T follicular helper cell (primary cell): ENCODE results near the gene DYRK4.

Experiments used
- DNase-seq: peaks from one replicate; pipeline ENCODE4 v3.0.0-alpha.2; 2020; ENCODE audit warnings: low read depth

DYRK4 gene

DNA sequence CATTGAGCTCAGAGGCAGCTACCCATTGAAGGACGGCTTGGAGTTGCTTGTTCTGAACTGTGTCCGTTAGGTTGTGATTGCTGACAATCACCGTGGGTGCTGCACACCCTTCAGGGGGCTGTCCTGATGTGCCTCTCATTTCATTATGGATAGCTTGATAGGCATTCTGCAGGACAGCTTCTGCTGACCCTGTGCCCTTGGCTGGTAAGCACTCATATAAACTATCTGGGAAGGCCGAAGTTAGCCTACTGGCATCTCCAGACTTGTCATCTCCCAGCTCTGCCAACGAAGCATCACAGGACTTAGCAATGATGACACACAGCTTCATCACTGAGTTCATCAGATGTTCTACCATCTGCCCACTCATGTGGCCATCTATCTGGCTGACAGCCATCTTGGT, 64.5 kb downstream of the DYRK4 start:
- no peak for DNase-seq

DNA sequence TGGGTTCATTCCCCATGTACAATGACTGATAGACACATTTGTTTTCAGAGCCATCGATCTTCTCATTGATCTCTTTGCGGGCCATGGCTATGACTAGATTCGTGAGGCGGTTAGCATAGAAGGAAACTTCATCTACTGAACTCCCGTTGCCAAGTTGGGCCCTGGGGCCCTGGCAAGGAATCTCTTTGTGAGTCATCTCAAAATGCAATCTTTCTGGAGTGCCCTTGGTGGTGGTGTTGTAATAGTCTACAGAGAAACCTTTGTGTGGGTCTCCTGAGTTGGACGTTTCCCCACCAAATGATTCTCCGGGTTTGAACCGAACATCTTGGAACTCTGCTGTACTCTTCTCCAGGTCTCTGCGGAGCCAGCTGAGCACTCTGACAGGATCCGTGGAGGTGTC, 66.4 kb downstream of the DYRK4 start:
- no peak for DNase-seq

DNA sequence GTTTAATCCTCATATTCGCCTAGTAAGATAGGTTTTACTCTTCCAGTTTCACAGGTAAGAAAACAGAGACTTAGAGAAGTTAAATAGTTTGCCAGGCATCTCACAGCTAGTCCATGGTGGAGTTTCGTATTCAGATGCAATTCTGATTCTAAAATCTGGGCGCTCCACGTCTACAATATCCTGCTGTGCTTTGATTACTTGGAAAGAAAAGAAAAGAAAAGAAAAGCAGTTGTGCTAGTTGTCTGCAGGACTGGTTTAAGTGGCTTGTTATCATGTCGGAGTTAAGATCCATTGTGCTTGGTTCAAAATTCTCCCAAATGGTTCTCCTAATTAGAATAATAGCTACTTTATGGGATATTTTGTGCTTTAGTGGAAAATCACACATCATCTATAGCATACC, 68.3 kb downstream of the DYRK4 start:
- DNase-seq: no peak

DNA sequence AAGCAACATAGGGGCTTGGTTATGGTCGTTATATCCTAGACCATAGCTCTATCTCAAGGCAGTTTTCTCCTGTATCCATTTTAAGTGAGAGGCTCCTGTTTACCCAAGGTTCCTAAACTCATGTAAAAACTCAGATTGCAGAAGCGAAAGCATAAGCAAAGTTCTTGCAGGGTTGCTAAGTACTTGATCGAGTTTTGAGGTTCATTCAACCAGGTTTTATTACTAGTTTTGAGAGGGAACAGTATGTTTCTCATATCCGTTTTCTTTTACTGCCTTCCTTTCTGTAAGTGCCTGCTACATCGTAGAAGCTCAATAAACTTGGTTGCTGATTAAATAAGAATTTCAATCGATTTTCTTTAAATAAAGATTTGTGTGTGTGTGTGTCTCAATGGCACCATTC, 81.7 kb downstream of the DYRK4 start:
- no peak for DNase-seq

DNA sequence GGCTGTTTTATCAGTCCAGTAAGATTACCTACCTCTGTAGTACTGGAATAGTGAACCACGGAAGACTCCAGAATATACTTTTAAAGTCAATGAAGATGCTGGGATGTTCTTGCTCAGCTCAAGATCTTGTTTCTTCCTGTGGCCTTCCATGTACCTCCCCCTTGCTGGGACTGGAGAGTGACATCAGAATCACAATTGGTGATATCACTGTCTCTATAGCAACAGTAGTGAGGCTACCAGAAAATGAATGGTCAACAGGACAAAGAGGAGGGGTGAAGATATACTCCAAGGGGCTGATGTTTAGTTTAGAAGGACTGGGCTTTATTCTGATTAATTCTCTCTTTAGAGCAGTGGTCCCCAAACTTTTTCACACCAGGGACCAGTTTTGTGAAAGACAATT, 83.0 kb downstream of the DYRK4 start:
- no peak for DNase-seq

DNA sequence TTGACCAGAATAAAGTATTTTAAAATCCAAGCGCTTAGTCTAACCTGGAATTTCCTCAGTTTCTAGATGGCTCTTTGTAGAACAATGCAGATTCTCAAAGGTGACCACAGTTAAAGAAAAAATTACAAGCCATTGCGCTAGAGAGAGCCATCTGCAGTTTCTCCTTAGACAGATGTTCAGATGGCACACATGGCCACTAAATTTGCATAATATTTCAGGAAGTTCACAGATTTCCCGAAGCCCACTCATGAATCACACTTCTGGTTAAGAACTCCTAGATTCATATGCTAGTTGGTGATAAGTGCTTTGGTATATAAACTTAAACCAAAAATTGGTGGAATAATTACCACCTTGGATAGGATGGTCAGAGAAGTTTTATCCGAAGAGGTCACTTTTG, 86.1 kb downstream of the DYRK4 start:
- DNase-seq: no peak

DNA sequence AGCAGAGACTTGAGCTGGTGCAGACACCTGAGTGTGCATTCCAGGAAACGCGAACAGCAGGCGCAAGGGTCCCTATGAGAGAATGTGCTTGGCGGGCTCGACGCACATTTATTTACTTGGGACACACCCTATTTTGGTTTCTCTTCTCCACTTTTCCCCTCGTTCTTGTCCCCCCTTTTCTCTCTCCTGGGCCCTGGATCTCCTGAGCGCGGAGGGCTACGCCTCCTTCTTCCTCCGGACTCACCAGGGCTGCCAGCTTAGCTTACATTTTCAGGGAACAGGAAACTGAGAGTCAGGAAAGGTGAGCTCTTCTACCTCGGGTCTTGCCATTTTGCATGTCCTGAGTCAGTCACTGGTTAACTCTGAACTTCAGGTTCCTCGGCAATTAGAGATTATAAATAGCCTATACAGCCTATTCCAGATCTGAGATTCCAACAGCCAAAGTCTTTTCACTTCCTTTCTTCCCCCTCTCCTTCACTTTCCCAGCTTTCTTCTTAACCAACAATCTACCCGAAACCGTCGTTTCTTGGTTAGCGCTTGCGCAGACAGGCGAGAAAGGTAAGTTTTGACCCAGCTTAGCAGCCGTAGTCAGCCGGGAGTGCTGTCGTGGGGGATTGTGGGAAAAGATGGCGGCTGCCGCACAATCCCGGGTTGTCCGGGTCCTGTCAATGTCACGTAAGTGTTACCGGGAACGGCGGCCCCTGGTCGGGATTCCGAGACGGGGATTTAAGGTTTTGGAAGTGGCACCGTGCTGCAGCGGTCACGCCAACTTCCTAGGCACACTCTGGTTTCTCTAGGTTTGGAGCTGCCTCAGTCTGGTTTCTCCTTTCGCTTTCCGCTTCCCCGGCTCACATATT, 86.7 kb downstream of the DYRK4 start, which contains the start of the genes AKAP3 and NDUFA9:
TSS of gene AKAP3 (minus strand) at position 551 of the 857 bp plus-strand sequence. CDS start 10,855 bp downstream, outside the sequence.
TSS of gene NDUFA9 (plus strand) at position 614 of the 857 bp plus-strand sequence. CDS start at position 627, 13 bp downstream.
- DNase-seq: peak; percentile 69

DNA sequence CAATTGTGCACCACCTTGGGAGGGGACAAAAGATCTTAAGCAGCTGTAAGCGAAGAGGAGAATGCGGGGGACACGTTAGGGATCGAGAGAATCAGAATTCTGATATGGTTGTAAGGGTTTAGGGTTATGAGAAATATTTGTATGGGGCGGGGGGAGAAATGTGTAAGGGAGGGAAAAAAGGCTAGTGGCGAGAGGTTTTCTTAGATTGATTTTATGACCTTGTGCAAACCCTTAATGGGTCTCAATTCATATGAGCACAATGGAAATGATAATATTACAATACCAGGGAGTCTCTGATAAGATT, 87.3 kb downstream of the DYRK4 start:
- DNase-seq: no peak

DNA sequence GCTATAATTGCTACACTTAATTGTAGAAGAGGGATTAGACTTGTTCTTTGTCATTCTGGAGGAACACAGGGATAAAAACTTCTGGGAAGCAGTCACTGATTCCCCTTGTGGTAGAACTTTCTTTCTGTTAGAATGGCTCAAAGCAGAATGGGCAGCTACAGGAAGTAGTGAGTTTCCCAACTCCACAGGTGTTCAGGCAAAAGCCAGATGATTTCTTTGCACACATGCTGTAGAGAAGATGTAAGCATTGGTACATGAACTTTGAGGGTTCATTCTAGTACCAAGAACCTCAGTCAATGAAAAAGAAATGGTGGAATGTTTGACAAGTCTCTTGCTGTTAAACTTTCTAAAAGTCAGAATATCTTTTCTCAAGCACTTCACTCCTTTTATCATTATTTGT, 91.2 kb downstream of the DYRK4 start:
- DNase-seq: no peak

DNA sequence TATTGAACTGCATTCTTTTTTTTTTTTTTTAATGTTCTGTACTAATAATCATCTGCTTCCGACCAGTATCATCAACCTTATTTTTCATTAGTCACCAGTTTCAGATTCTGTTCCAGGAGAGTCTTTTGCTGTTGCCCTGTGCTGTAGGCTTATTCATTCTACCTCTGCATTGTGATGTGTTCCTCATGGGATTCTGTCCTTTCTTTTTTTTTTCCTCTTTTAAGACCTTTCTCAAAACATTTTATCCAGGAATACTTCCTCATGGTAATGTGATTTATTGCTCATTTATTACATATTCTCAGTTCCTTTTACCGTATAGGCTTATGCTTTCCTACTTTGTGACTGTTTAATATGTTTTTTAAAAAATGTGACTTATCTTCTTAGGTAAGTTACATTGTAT, 91.7 kb downstream of the DYRK4 start:
- no peak for DNase-seq
